Psoas muscle (tissue), 8 donors: ENCODE data around the gene ZNF12. TPM values are rescaled to one million over a fixed set of nuclear protein-coding genes. Genes with fewer than 3 reads are reported as not detected.

Source experiments
- ATAC-seq, 4 donors: fragments of 200-7000 bp; cut with Tn5 transposase; one replicate each; pipeline ENCODE4 v1.9.1; 2020; ENCODE audit warnings: moderate library complexity in 3 of 4, mild to moderate bottlenecking in 2 of 4
- DNase-seq, 2 donors: peaks; one replicate each; pipeline ENCODE4 v3.0.0-alpha.2; 2020
- H3K27ac ChIP-seq: fragments of 200-600 bp; one replicate; pipeline ENCODE4 v1.8.0; 2022
- H3K27me3 ChIP-seq, 3 donors: fragments of 200-600 bp in 1 of 3; one replicate each; pipeline versions ENCODE4 v1.6.1 to v1.8.0; 2013 to 2022; ENCODE audit warnings: low read length in 2 of 3, mild to moderate bottlenecking in 2 of 3, moderate library complexity in 1 of 3; ENCODE audit not compliant: insufficient read depth in 3 of 3
- H3K36me3 ChIP-seq, 2 donors: fragments of 200-600 bp in 1 of 2; one replicate each; pipeline versions ENCODE4 v1.6.1 to v1.8.0; 2013 to 2022; ENCODE audit warnings: low read depth in 1 of 2, mild to moderate bottlenecking in 1 of 2, moderate library complexity in 1 of 2; ENCODE audit not compliant: insufficient read depth in 1 of 2
- H3K4me1 ChIP-seq: fragments of 200-600 bp; one replicate; pipeline ENCODE4 v1.8.0; 2022
- H3K4me3 ChIP-seq: fragments of 200-600 bp; one replicate; pipeline ENCODE4 v1.8.0; 2022; ENCODE audit warnings: mild to moderate bottlenecking
- H3K9me3 ChIP-seq: fragments of 200-600 bp; one replicate; pipeline ENCODE4 v1.8.0; 2022
- CTCF ChIP-seq: fragments of 200-600 bp; IDR thresholded peaks from one replicate; pipeline ENCODE4 v1.8.0; 2022; ENCODE audit warnings: antibody characterized with exemption
- WGBS, 3 donors: extraction: QIAGEN DNeasy Blood & Tissue Kit; methylation state at CpG; one replicate each; pipeline versions ENCODE4 v1.1.6 to v1.1.7; 2013; 5-methylcytosine and 5-hydroxymethylcytosine counted together
- intact Hi-C, 2 donors: fragments of 100-400 bp; cut with DNase I; formaldehyde crosslinking; loops; one replicate each; pipeline versions ENCODE4 v1.11.0 to v1.14.2; 2022
- polyA plus RNA-seq, 3 donors: library from polyadenylated mRNA; stranded (reverse); fragments of 200-250 nt; gene quantifications; one replicate each; pipeline ENCODE4 v1.2.3, GENCODE V29; 2013
- total RNA-seq, 4 donors: library from RNA; stranded (reverse); fragmentation: NEBNext Ultra II Directional in 2 of 4; extraction: Animal tissue kit (Norgen Biotek cat#: 25700) in 2 of 4; gene quantifications; one replicate each; pipeline versions ENCODE4 v1.2.1 to v1.2.4, GENCODE V29; 2021 to 2023
- donor health status: healthy with polysubstance abuse.
- donor health status: DM: no; HTN: no; CAD: no; lungs with moderate emphysema.
- donor health status: Bipolar disorder and iron deficiency.
- donor health status: healthy.
- donor health status: DM: yes; HTN: yes; CAD: no.
- donor health status: DM: no; HTN: no; CAD: no.
- donor health status: DM: no; HTN: no; CAD: no.
- donor health status: DM: yes; HTN: yes; CAD: no.

Gene ZNF12
- total and polyA plus RNA-seq, 7 donors: 5.1 to 13.6 (median 9.4) TPM

GRCh38 chr7:6648066-6648814 lies 58.5 kb downstream of the ZNF12 start:
- Histone ChIP-seq H3K4me1 (no peaks in the 10 kb centered on the region), H3K27me3 (no peaks in the 10 kb centered on the region), H3K36me3 (peaks cover 11 to 89% of the 10 kb centered on the region in 2 donors), H3K27ac (no peak overlapping the region), H3K4me3 (no peak overlapping the region), H3K9me3 (no peaks in the 10 kb centered on the region)
- 90 to 93% (median 92%) methylated on average over 17 of the region's 17 CpGs for WGBS, 3 donors
- intact Hi-C loops: loop anchor here in 1 of 2 donors (10.0 kb wide), 1 partner anchor 77 kb away; no protein-coding TSS in a partner anchor
- peak in 1 of 2 donors; percentile 40 for DNase-seq
- ATAC-seq: no peak
- TF ChIP-seq CTCF: no peak

- no peak for ATAC-seq
- intact Hi-C loops: loop anchor here in 1 of 2 donors (10.0 kb wide), 1 partner anchor 77 kb away; no protein-coding TSS in a partner anchor
- no peaks in the 10 kb centered on the region for H3K27me3 ChIP-seq
- TF ChIP-seq CTCF: no peak
- peaks cover 12 to 89% of the 10 kb centered on the region in 2 donors for H3K36me3 ChIP-seq
- no peaks in the 10 kb centered on the region for H3K9me3 ChIP-seq
- no peaks in the 10 kb centered on the region for H3K4me1 ChIP-seq
- WGBS, 3 donors: 86 to 88% (median 86%) methylated on average over 14 of the region's 14 CpGs
- no peak for DNase-seq
- no peak overlapping the region for H3K27ac ChIP-seq
- no peak overlapping the region for H3K4me3 ChIP-seq
Observed at GRCh38 chr7:6647541-6647940, 59.2 kb downstream of the ZNF12 start.

- intact Hi-C loops: loop anchor here in 1 of 2 donors (10.0 kb wide), 1 partner anchor 78 kb away; no protein-coding TSS in a partner anchor
- Histone ChIP-seq H3K27ac (no peak overlapping the region), H3K4me3 (no peak overlapping the region), H3K27me3 (no peaks in the 10 kb centered on the region), H3K36me3 (peaks cover 8 to 88% of the 10 kb centered on the region in 2 donors), H3K9me3 (no peaks in the 10 kb centered on the region), H3K4me1 (no peaks in the 10 kb centered on the region)
- no peak for DNase-seq
- 48 to 63% (median 53%) methylated on average over 8 of the region's 8 CpGs for WGBS, 3 donors
- ATAC-seq: peak in 3 of 4 donors; percentile 23 to 39 (median 30)
- TF ChIP-seq CTCF: no peak
Observed at GRCh38 chr7:6647080-6647479, 59.7 kb downstream of the ZNF12 start.

- TF ChIP-seq CTCF: no peak
- no peak for ATAC-seq
- Histone ChIP-seq H3K27me3 (no peaks in the 10 kb centered on the region), H3K4me3 (no peak overlapping the region), H3K4me1 (no peaks in the 10 kb centered on the region), H3K36me3 (peaks cover 7 to 88% of the 10 kb centered on the region in 2 donors), H3K9me3 (no peaks in the 10 kb centered on the region), H3K27ac (no peak overlapping the region)
- WGBS, 3 donors: 65 to 74% (median 74%) methylated on average over 8 of the region's 8 CpGs
- DNase-seq: no peak
- intact Hi-C loops: loop anchor here in 1 of 2 donors (10.0 kb wide), 1 partner anchor 78 kb away; no protein-coding TSS in a partner anchor
Observed at GRCh38 chr7:6646465-6646864, 60.3 kb downstream of the ZNF12 start.
